Measurements from ENCODE around the gene ARHGAP22.

ARHGAP22 gene

DNA sequence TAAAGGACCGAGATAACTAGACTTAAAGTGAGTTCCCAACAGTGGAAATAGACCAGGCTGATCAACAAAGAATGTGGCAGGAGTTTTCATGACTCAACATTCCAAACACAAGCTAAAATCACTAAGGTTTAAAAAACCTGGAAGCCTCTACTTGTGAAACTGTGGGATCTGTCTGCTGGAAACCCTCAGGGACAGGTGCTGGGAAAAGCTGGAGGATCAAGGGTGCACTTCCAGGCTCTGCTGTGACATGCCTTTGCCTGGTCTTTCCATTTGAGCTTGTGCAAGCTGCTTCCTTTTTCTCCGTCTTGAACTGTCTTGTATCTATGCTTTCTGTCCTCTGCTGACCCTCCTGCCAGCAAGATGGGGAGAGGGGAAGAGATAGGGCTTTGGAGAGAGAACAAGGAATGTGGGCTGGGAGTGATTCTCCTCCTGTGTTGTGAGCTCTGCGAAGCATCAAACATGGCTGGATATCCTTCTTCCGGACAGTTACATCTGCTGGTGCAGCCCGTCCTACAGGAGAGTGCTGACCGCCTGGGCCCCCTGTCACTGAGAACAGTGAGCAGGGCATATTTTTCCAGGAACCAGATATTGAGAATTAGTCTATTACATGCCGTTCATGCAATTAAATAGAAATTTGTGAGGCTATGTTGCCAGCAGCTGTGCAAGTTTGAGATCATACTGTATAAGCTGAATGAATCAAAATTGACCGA is 25.5 kb downstream of the ARHGAP22 start:
- no peak for DNase-seq

GRCh38 chr10:48577158-48577557 is 27.7 kb downstream of the ARHGAP22 start:
- DNase-seq, result no peak

- DNase-seq, result no peak
Measured at GRCh38 chr10:48576501-48576900, 28.4 kb downstream of the ARHGAP22 start.

GRCh38 chr10:48575901-48576300 is 29.0 kb downstream of the ARHGAP22 start:
- DNase-seq, result no peak

DNA sequence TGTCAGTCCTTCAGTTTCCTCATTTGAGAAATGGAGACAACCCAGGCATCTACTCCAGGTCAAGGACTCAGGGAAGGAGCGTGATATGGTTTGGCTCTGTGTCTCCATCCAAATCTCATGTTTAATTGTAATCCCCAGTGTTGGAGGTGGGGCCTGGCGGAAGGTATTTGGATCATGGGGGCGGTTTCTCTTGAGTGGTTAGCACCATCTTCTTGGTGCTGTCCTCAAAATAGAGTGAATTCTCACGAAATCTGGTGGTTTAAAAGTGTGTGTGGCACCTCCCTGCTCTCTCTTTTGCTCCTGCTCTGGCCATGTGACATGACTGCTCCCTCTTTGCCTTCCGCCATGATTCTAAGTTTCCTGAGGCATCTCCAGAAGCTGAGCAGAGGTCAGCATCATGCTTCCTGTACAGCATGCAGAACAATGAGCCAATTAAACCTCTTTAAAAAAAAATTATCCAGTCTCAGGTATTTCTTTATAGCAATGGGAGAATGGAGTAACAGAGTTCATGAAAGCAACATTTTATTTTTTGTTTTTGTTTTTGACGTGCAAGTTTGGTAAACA is 30.0 kb downstream of the ARHGAP22 start:
- DNase-seq, result no peak

GRCh38 chr10:48574322-48574796 is 30.5 kb downstream of the ARHGAP22 start:
- DNase-seq, result no peak

DNA sequence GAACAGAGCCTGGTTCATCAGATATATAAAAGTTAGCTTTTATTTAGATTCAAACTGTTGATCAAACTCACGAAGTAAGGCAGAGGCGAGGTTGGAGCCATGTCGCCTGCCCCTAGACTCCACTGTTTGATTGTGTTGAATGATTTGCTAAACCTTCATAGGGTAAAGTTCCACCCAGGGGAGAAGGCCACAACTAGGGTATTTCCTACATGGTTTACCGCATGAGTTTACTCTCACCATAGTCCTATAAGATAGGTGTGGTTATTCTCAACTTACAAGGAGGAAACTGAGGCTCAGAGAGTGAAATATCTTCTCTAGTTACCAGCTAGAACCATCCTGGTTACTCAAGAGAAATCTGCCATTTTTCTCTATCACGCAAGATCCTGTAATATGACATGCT is 31.8 kb downstream of the ARHGAP22 start:
- DNase-seq, result no peak

- no peak for DNase-seq
Measured at GRCh38 chr10:48572414-48572813, 32.5 kb downstream of the ARHGAP22 start.

DNA sequence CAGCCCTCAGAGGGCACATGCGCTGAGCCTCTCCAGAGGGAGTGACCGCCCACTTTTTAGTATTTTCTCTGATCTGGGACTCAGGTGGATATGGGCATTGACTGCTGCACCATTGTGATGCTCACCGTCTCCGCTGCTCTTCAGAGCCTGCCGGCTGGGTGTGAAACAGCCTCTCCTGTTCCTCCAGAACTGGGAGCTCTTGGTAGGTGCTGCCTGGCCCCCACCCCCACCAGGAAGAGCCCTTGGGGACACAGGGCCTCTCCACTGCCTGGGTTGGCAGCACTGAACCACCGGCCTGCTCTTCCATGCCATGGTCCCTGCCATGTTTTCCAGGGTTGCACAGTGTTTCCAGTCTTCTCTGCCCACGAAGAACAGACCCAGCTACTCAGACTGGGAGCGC is 36.3 kb downstream of the ARHGAP22 start:
- no peak for DNase-seq

DNA sequence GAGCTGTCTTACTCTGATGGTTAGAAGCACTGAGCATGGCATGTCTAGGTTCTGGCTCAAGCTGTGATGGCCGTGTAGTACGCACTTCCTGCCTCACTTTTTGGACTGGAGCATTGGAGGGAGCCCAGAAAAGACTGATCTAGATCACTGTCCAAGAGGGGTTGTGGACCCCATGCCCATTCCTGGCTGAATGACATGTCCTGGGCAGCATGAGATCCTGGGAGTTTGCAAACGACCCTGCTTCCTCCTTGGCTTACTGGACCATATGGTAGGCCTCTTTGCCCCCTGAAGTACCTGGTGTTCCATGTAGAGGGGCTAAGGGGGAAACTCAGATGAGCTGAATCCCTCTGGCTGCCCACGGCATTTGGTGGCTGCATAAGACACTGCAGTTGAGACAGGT is 36.7 kb downstream of the ARHGAP22 start:
- DNase-seq, result no peak

GRCh38 chr10:48567346-48567745 is 37.5 kb downstream of the ARHGAP22 start:
- DNase-seq, result no peak

GRCh38 chr10:48564466-48565160 is 40.3 kb downstream of the ARHGAP22 start:
- no peak for DNase-seq

DNA sequence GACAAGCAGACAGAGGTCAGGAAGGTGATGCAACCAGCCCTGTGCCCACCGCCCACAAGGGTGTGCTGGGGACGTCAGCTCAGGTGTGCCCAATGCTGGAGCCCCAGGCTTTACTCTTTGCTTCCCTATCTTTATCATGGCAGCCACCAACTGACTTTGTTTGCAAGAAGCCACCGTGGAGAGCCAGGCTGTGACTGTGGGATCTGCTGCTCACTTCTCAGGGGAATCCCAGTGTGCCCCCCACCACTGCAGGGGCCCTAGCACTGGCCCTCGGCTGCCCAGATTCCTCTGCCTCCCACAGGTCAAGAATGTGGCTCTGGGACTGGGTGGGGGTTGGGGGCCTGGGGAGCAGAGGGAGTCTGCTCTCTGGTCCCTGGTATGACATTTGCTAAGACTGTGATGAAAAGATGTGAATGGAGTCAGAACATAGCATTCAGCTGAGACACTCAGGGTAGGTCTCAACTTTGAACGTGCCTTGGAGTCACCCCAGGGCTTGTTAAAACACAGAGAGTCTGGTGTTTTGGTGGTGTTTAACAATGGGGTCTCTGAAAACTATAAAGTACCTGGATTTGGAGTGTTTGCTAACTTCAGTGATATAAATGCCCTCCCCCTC is 47.3 kb downstream of the ARHGAP22 start:
- DNase-seq, result no peak

DNA sequence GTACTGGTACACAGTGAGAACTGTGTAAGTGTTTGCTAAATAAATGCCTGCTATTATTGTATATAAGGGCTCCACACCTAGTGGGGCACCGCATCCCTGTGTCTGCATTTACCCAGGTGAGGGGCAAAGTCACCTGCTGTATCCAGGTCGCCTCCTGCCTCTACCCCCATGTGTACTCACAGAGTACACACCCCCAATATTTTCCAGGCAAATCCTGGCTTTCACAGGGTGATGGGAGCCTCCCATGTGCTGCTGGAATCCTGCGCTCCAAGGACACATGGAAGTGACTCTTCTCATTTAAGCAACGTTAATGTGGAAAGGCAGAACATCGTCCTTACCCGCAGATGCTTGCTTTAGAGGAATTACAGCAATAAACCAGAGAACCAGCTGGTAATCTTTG is 48.2 kb downstream of the ARHGAP22 start:
- no peak for DNase-seq

- DNase-seq, result no peak
Measured at GRCh38 chr10:48556065-48556464, 48.8 kb downstream of the ARHGAP22 start.

- DNase-seq, result no peak
Measured at GRCh38 chr10:48555310-48556042, 49.4 kb downstream of the ARHGAP22 start.

GRCh38 chr10:48554656-48555055 is 50.2 kb downstream of the ARHGAP22 start:
- no peak for DNase-seq

- DNase-seq, result no peak
Measured at GRCh38 chr10:48554246-48554645, 50.6 kb downstream of the ARHGAP22 start.

- no peak for DNase-seq
Measured at GRCh38 chr10:48552946-48553564, 51.8 kb downstream of the ARHGAP22 start.

- DNase-seq, result no peak
Measured at GRCh38 chr10:48551861-48552591, 52.8 kb downstream of the ARHGAP22 start.

DNA sequence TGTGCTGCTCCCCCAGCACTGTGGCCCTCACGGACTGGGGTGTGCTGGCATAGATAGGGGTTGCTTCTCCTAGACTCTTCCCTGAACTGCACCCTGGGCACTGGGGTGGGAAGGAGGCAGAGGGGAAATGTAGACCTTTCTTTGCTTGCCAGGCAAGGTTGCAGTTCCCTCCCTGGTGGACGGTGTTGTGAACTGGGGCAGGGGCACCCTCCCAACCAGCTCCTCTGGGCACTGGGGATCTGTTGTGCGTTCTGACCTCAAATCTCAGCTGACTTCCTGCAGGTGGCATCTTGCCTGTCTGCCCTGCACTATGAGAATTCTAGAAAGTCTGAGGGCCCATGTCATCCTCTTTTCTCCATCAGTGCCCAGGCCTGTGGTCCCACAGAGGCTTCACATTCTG is 53.9 kb downstream of the ARHGAP22 start:
- DNase-seq, result no peak
